ENCODE results near the gene FN1.
"Not testable (repeated sequence)": the region's sequence is repeated elsewhere in the genome, so short reads cannot be mapped to it uniquely, and the experiment has no call there.

FN1 gene

DNA sequence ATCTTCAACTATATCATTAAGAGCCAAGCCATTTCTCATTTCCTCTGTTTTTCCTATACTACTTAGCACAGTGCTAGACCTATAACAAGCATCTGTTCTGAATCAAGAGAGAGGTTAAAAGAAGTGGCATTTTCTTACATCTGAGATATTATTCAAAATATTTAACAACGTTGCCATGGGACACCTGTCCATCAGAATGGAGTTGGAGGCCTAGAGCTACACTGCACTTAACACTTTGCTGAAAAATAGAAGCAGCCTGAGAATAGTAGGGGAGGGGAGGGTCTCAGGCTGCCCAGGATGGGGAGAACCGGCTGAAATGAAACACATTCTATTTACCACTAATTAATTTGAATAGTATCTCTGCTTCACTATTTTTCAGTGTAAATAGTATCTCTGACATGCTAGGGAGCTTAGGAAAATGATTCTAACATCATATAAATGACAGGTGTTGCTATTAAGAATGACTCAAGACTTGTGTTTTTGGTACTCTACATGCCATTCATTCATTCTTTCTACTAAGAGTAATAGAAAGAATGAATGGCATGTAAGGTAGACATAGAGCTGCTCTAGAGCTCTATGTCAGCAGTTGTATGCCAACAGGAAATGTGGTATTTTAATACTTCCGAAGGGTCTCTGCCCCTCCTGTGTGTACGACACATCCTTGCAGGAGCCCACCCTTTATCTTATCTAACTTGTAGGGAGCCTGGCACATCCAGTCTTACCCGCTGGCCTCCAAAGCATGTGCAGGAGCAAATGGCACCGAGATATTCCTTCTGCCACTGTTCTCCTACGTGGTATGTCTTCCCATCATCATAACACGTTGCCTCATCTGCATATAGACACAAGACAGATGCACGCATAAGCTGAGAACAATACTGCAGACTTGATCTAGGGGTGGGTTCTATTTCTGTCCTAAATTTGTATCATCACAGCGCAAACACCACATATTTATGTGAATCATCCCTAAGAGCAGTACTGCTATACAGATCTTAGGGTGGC lies 71.4 kb downstream of the FN1 start:
- no peak for DNase-seq (ENCODE audit: low spot score)

GRCh38 chr2:215363461-215364156 lies 72.3 kb downstream of the FN1 start:
- no peak for DNase-seq (ENCODE audit: low spot score)

DNA sequence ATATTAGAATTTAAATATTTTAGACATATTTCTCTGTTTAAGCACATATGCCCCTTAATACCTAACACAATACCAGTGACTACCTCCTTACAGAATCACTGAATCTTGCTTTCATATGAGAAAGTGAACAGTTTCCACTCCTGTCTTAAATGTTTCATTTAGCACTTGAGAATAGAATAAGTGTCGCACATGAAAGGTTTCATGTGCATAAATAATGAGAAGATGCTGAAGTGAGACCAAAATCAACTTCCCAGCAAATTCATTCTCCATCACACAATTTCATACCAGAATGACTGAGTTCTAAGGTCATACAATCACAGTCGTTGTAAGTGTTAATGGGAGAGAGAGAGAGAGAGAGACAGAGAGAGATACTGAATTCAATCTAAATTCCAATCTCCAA lies 72.8 kb downstream of the FN1 start:
- no peak for DNase-seq (ENCODE audit: low spot score)

DNA sequence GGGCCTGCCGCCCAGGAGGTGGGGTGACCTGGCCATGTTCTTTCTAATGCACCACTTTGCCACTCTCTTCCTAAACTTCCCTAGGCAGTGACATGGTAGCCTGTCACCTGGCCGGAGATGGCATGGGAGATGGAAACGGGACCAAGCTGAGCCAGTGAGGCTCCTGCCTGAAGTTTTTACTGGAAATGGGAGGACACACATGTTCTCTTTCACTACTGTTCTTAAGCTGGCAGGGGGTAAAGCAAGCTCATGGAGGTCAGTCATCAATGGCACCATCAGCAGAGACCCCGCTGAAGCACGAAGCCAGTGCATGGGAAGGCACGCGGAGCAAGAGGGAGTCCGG lies 73.3 kb downstream of the FN1 start:
- no peak for DNase-seq (ENCODE audit: low spot score)

- no peak for DNase-seq (ENCODE audit: low spot score)
Measured at GRCh38 chr2:215361876-215362561, 73.8 kb downstream of the FN1 start.

- no peak for DNase-seq (ENCODE audit: low spot score)
Measured at GRCh38 chr2:215361211-215361875, 74.5 kb downstream of the FN1 start.

DNA sequence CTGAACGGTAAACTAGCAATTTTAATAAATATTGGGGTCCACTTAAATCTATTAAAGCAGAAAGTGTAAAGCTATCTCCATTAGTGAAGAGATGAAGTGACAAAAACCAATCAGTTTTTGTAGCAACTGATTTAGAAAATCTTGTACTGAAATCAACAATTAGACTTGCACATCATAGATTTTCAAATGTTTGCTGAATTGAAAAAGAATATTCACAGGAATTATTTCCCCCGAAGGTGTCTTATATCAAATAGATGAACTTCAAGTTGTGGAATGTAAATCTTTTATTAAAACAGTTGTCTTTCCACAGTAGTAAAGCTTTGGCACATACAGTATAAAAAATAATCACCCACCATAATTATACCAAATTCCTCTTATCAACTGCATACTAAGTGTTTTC lies 75.3 kb downstream of the FN1 start:
- no peak for DNase-seq (ENCODE audit: low spot score)

DNA sequence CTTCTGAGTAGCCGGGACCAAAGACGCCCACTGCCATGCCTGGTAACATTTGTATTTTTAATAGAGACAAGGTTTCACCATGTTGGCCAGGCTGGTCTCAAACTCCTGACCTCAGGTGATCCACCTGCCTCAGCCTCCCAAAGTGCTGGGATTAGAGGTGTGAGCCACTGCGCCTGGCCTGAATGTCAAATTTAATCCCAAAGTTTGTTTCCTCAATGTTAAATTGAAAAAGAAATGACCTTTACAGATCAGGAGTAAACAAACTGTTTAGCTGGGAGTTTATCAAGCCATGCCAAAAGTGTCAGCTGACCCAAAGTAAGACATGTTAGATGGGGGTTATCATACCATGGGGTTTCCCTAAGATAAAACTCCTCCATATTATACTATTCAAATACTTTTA lies 75.8 kb downstream of the FN1 start:
- DNase-seq (ENCODE audit: low spot score) = not testable (repeated sequence)

DNA sequence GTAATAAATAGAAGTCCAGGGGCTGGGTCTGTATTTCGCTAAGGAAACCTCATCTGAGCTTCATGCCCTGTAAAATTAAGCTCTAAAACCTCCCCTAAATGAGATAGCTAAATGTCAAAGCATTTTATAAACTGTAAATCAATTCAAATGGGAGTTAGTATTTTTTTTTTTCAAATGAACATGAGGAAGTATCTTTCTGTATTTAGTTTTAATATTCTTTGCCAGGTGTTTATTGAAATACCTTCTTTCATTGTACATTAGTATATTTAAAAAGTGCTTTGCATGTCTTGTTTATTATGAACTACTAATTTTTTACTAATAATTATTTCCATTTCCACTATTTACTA lies 76.3 kb downstream of the FN1 start:
- DNase-seq (ENCODE audit: low spot score) = no peak

- DNase-seq (ENCODE audit: low spot score) = no peak
Measured at GRCh38 chr2:215358891-215359575, 76.8 kb downstream of the FN1 start.

DNA sequence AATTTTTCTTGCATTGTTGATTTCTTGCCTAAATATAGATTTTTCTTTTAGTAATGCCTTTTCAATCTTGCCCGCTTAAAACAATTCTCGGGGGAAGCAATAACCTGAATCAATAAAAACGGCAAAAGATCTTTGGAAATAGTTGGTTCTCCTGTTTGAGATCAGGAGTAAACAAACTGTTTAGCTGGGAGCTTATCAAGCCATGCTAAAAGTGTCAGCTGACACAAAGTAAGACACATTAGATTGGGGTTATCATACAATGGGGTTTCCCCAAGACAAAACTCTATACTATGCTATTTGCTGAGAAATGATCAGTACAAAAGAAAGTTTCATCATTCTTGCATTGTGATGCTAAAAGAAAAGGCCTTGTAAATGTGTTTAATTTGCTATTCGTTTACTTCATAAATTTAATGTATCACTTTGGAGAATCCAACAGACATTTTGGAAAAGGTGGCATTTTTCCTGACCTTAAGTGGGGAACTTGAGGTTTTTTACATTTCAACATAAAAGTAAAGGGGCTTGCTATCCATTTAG lies 77.5 kb downstream of the FN1 start:
- no peak for DNase-seq (ENCODE audit: low spot score)

DNA sequence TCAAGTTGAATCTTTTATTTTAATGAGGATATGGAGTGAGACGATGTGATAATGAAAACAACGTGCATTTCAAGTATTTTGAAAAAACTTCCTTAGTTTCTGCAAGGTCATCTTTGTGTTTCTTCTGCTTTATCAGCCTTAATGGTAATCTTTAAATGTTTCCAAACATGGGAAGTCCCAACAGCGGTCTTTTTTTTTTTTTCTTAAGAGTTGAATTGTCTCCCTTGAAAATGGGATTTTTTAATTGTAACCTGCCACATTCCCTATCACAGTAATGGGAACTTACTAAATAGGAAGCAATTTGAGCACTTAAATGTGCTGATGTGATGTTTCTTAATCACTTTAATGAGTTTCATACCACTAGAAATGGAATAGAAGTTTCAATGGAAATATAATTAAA lies 78.2 kb downstream of the FN1 start:
- no peak for DNase-seq (ENCODE audit: low spot score)

GRCh38 chr2:215356948-215357461 lies 78.9 kb downstream of the FN1 start:
- no peak for DNase-seq (ENCODE audit: low spot score)

DNA sequence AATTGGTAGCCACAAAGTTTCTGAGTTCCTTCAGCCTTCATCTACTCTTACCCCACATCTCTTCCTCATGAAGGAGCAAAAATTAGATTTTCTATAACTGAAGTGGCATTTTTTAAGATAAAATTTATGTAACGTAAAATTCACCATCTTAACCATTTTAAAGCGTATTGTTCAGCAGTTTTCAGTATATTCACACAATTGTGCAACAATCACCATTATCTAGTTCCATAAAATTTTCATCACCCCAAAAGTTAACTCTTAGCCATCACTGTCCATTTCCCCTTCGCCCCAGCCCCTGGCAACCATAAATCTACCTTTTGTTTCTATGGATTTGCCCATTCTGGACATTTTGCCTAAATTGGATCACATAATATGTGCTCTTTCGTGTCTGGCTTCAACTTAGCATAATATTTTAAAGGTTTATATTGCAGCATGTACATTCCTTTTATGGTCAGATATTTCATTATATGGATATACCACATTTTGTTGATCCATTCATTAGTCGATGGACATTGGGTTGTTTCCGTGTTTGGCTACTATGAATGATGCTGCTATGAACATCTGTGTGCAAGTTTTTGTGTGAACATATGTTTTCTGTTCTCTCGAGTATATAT lies 79.4 kb downstream of the FN1 start:
- no peak for DNase-seq (ENCODE audit: low spot score)

DNA sequence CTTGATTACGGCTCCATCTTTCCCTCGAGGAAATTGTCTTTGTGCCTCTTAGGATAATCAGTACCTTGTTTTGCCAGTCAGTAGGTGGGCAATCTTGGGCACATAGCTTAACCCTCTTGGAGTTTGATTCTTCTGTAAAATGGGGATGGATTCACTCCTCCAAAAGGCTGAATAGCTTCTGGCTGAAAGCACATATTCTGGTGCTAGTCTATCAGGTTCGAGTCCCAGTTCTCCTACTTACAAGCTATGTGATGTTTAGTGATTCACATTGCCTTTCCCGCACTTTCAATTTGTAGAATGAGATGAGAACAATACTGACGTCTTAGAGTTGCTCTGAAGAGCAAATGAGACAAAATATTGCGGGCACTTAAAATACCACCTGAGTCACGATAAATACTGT lies 80.1 kb downstream of the FN1 start:
- DNase-seq (ENCODE audit: low spot score) = no peak

DNA sequence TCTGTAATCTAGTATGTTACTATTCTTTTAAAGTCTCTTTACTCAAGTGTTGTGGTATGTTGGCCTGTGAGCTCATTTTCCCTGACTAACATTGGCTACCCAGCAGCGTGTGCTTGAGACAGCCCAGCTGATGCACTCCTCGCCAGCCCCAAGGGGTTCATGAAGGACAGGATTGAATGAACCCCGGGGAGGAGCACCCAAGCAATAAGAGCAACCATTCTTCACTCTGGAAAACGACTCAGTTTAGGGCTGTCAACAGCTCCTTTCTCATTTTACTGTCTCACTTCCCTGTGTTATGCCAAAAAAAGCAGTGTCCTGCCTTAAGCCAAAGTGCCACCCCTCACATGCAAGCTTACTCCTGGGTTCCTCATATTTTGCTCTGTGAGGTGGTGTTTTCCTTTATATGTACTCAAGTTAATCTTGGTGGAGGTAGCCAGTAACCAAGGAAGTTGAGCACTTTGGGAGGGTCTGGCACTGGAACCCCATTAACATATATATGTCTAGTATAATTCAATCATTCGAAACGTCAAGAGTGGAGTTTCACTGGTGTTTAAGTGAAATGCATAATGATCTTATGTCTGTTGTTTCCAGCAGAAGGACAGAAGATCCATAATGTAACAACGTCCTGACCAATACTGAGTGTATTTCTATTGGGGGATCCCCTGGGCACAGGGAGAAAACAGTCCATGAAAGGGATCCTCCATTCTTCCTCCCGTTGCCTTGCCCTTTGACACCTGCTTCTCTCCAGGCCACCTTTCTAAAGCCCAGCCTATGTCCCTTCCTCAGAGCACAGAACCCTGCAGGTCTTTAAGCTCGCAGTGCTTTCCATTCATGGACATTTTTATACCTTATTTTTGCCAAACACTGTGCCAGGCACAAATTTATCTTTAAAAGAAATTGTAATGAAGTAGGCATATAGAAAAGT lies 80.8 kb downstream of the FN1 start:
- DNase-seq (ENCODE audit: low spot score) = no peak

- DNase-seq (ENCODE audit: low spot score) = no peak
Measured at GRCh38 chr2:215352602-215353001, 83.3 kb downstream of the FN1 start.

- no peak for DNase-seq (ENCODE audit: low spot score)
Measured at GRCh38 chr2:215347878-215348277, 88.0 kb downstream of the FN1 start.

DNA sequence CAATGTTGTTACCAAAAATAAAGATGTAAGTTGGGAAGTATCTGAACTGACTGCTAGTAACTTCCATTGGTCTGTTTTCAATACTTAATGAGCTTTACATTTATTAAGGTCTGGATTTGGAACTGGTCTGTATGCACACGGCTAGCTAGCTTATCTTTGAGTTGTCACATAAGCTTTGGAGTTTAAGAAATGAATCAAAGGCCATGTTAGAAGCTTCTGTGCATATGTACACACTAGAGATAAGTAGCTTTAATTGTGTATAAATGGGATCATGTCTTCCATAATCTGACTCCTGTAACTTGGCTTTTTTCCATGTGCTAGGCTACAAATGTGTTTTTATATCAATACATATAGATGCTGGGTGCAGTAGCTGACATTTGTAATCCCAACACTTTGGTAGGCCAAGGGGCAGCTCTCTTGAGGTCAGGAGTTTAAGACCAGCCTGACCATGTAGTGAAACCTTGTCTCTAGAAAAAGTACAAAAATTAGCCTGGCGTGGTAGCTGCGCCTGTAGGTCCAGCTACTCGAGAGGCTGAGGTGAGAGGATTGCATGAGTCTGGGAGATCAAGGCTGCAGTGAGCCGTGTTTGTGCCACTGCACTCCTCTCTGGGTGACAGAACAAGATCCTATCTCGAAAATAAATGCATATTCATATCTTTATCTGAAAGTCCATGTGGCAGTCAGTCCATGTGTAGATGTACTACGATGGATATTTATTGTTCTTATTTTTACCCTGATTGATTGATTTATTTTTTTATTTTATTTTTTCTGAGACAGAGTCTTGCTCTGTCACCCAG lies 96.8 kb downstream of the FN1 start:
- no peak for DNase-seq (ENCODE audit: low spot score)

Data from SW480 (cell line).